Measurements from ENCODE around the gene APOL3.

GRCh38 chr22:36101756-36102155 lies 58.8 kb downstream of the APOL3 start:
- TF ChIP-seq CTCF (conservative IDR thresholded peaks at IDR 0.05; ENCODE audit: low read length) (no peak), EZH2phosphoT487 (IDR thresholded peaks at IDR 0.05; ENCODE audit: borderline replicate concordance) (no peak)
